ENCODE data around the gene CCDC187. TPM values are rescaled to one million over a fixed set of nuclear protein-coding genes. Genes with fewer than 3 reads are reported as not detected.
"Not testable (repeated sequence)": the region's sequence is repeated elsewhere in the genome, so short reads cannot be mapped to it uniquely, and the experiment has no call there.

Gene CCDC187
- total and polyA plus RNA-seq, 5 donors: not detected

- Histone ChIP-seq H3K4me1 (ENCODE audit: control insufficient read depth, insufficient read depth, low read length) (no peaks in the 10 kb centered on the region), H3K27ac (ENCODE audit: low read length) (no peak overlapping the region), H3K27me3 (ENCODE audit: control insufficient read depth, insufficient read depth) (no peaks in the 10 kb centered on the region), H3K4me3 (ENCODE audit: low read length) (no peak overlapping the region), H3K9me3 (ENCODE audit: control insufficient read depth, low read length) (no peaks in the 10 kb centered on the region)
- WGBS: 86% methylated on average over 28 of the region's 28 CpGs
- DNase-seq (no peak), ATAC-seq (peak in 1 of 2 donors; percentile 12)
- intact Hi-C loops (cut with DNase I): no loop called here
These were observed 29.7 kb downstream of the CCDC187 start for GRCh38 chr9:136273921-136274785.

- H3K4me1 ChIP-seq (ENCODE audit: control insufficient read depth, insufficient read depth, low read length): no peaks in the 10 kb centered on the region
- ATAC-seq (no peak), DNase-seq (no peak)
- intact Hi-C loops (cut with DNase I): no loop called here
- H3K27me3 ChIP-seq (ENCODE audit: control insufficient read depth, insufficient read depth): no peaks in the 10 kb centered on the region
- H3K27ac ChIP-seq (ENCODE audit: low read length): no peak overlapping the region
- whole genome bisulfite sequencing: 82% methylated on average over 14 of the region's 14 CpGs
- no peaks in the 10 kb centered on the region for H3K9me3 ChIP-seq (ENCODE audit: control insufficient read depth, low read length)
- H3K4me3 ChIP-seq (ENCODE audit: low read length): no peak overlapping the region
These were observed 30.5 kb downstream of the CCDC187 start for GRCh38 chr9:136273244-136273865.

GRCh38 chr9:136270173-136270705, 33.7 kb downstream of the CCDC187 start:
- Histone ChIP-seq H3K27me3 (ENCODE audit: control insufficient read depth, insufficient read depth) (no peaks in the 10 kb centered on the region), H3K27ac (ENCODE audit: low read length) (no peak overlapping the region), H3K9me3 (ENCODE audit: control insufficient read depth, low read length) (no peaks in the 10 kb centered on the region), H3K4me3 (ENCODE audit: low read length) (no peak overlapping the region), H3K4me1 (ENCODE audit: control insufficient read depth, insufficient read depth, low read length) (peaks cover 3% of the 10 kb centered on the region)
- DNase-seq (no peak), ATAC-seq (no peak)
- WGBS: 79% methylated on average over 13 of the region's 13 CpGs
- intact Hi-C loops (cut with DNase I): no loop called here

GRCh38 chr9:136268735-136269134, 35.2 kb downstream of the CCDC187 start:
- intact Hi-C loops (cut with DNase I): no loop called here
- no peaks in the 10 kb centered on the region for H3K9me3 ChIP-seq (ENCODE audit: control insufficient read depth, low read length)
- 62% methylated on average over 6 of the region's 6 CpGs for WGBS
- H3K4me1 ChIP-seq (ENCODE audit: control insufficient read depth, insufficient read depth, low read length): peaks cover 3% of the 10 kb centered on the region
- DNase-seq (no peak), ATAC-seq (no peak)
- H3K27me3 ChIP-seq (ENCODE audit: control insufficient read depth, insufficient read depth): no peaks in the 10 kb centered on the region
- no peak overlapping the region for H3K27ac ChIP-seq (ENCODE audit: low read length)
- no peak overlapping the region for H3K4me3 ChIP-seq (ENCODE audit: low read length)

- Histone ChIP-seq H3K9me3 (ENCODE audit: control insufficient read depth, low read length) (no peaks in the 10 kb centered on the region), H3K27ac (ENCODE audit: low read length) (no peak overlapping the region), H3K4me3 (ENCODE audit: low read length) (no peak overlapping the region), H3K4me1 (ENCODE audit: control insufficient read depth, insufficient read depth, low read length) (peaks cover 3% of the 10 kb centered on the region), H3K27me3 (ENCODE audit: control insufficient read depth, insufficient read depth) (no peaks in the 10 kb centered on the region)
- 41% methylated on average over 6 of the region's 6 CpGs for WGBS
- DNase-seq: peak in 1 of 3 donors; percentile 36
- intact Hi-C loops (cut with DNase I): no loop called here
- ATAC-seq: no peak
These were observed 35.6 kb downstream of the CCDC187 start for GRCh38 chr9:136268318-136268717.

GRCh38 chr9:136267261-136268111, 36.4 kb downstream of the CCDC187 start:
- 14% methylated on average over 60 of the region's 60 CpGs for WGBS
- Histone ChIP-seq H3K4me1 (ENCODE audit: control insufficient read depth, insufficient read depth, low read length) (peaks cover 3% of the 10 kb centered on the region), H3K27me3 (ENCODE audit: control insufficient read depth, insufficient read depth) (no peaks in the 10 kb centered on the region), H3K27ac (ENCODE audit: low read length) (no peak overlapping the region), H3K4me3 (ENCODE audit: low read length) (peak overlapping the region; percentile 36), H3K9me3 (ENCODE audit: control insufficient read depth, low read length) (no peaks in the 10 kb centered on the region)
- intact Hi-C loops (cut with DNase I): no loop called here
- ATAC-seq (peak; percentile 94 to 96), DNase-seq (peak; percentile 89 to 95 (median 95))

- peak in 1 of 3 donors; percentile 35 for DNase-seq
- H3K27ac ChIP-seq (ENCODE audit: low read length); H3K4me3 ChIP-seq (ENCODE audit: low read length); H3K27me3 ChIP-seq (ENCODE audit: control insufficient read depth, insufficient read depth); H3K4me1 ChIP-seq (ENCODE audit: control insufficient read depth, insufficient read depth, low read length); H3K9me3 ChIP-seq (ENCODE audit: control insufficient read depth, low read length); intact Hi-C loops (cut with DNase I); ATAC-seq: not testable (repeated sequence)
- WGBS: 94% methylated on average over 18 of the region's 18 CpGs
These were observed 37.3 kb downstream of the CCDC187 start for GRCh38 chr9:136266641-136267040.

- Histone ChIP-seq H3K27me3 (ENCODE audit: control insufficient read depth, insufficient read depth) (no peaks in the 10 kb centered on the region), H3K27ac (ENCODE audit: low read length) (no peak overlapping the region), H3K9me3 (ENCODE audit: control insufficient read depth, low read length) (no peaks in the 10 kb centered on the region), H3K4me3 (ENCODE audit: low read length) (no peak overlapping the region), H3K4me1 (ENCODE audit: control insufficient read depth, insufficient read depth, low read length) (peaks cover 3% of the 10 kb centered on the region)
- ATAC-seq (no peak), DNase-seq (peak in 1 of 3 donors; percentile 48)
- intact Hi-C loops (cut with DNase I): no loop called here
- 86% methylated on average over 17 of the region's 17 CpGs for WGBS
These were observed 38.1 kb downstream of the CCDC187 start for GRCh38 chr9:136265561-136266355.

- Histone ChIP-seq H3K4me3 (ENCODE audit: low read length) (no peak overlapping the region), H3K27ac (ENCODE audit: low read length) (no peak overlapping the region), H3K9me3 (ENCODE audit: control insufficient read depth, low read length) (no peaks in the 10 kb centered on the region), H3K4me1 (ENCODE audit: control insufficient read depth, insufficient read depth, low read length) (peaks cover 3% of the 10 kb centered on the region), H3K27me3 (ENCODE audit: control insufficient read depth, insufficient read depth) (no peaks in the 10 kb centered on the region)
- DNase-seq (peak in 2 of 3 donors; percentile 36 to 39), ATAC-seq (no peak)
- 82% methylated on average over 24 of the region's 24 CpGs for WGBS
- intact Hi-C loops (cut with DNase I): no loop called here
These were observed 39.2 kb downstream of the CCDC187 start for GRCh38 chr9:136264441-136265405.
